HepG2 (cell line): ENCODE measurements around the gene FRMD1. TPM values are rescaled to one million over a fixed set of nuclear protein-coding genes. Genes with fewer than 3 reads are reported as not detected.

Experiments
- CBFB ChIP-seq: sonication (generic); formaldehyde crosslinking; IDR thresholded peaks from 2 replicates; pipeline ENCODE4 v1.4.0; 2020; ENCODE audit warnings: missing genetic modification reagents
- GFI1 ChIP-seq: sonication (generic); formaldehyde crosslinking; IDR thresholded peaks from 2 replicates; pipeline ENCODE4 v1.5.0; 2020; ENCODE audit warnings: missing genetic modification reagents, mild to moderate bottlenecking, borderline replicate concordance
- HNRNPLL ChIP-seq: fragments of 200-400 bp; formaldehyde crosslinking; IDR thresholded peaks from 2 replicates; pipeline ENCODE4 v1.6.1; 2017; ENCODE audit warnings: mild to moderate bottlenecking, low read depth, low read length; ENCODE audit not compliant: poor library complexity, severe bottlenecking
- SIX4 ChIP-seq: sonication (generic); formaldehyde crosslinking; IDR thresholded peaks from 2 replicates; pipeline ENCODE4 v1.4.0; 2020; ENCODE audit warnings: missing genetic modification reagents
- XRCC5 ChIP-seq: fragments of 200-400 bp; formaldehyde crosslinking; optimal IDR thresholded peaks from 2 replicates; pipeline ENCODE3; 2017; ENCODE audit warnings: mild to moderate bottlenecking, low read length
- ZBTB1 ChIP-seq: sonication (generic); formaldehyde crosslinking; IDR thresholded peaks from 2 replicates; pipeline ENCODE4 v1.4.0; 2020; ENCODE audit warnings: missing genetic modification reagents, borderline replicate concordance
- ZBTB7A ChIP-seq: sonication (generic); formaldehyde crosslinking; IDR thresholded peaks from 2 replicates; pipeline ENCODE4 v1.8.0; 2022; ENCODE audit warnings: mild to moderate bottlenecking, missing genetic modification reagents
- ZMYM4 ChIP-seq: sonication (generic); formaldehyde crosslinking; IDR thresholded peaks from 2 replicates; pipeline ENCODE4 v1.8.1; 2023; ENCODE audit warnings: mild to moderate bottlenecking, missing genetic modification reagents
- ZNF225 ChIP-seq: sonication (generic); formaldehyde crosslinking; IDR thresholded peaks from 2 replicates; pipeline ENCODE4 v1.4.0; 2020; ENCODE audit warnings: mild to moderate bottlenecking, missing genetic modification reagents
- ZNF260 ChIP-seq: sonication (generic); formaldehyde crosslinking; IDR thresholded peaks from 2 replicates; pipeline ENCODE4 v1.4.0; 2020; ENCODE audit warnings: missing genetic modification reagents, low read depth, mild to moderate bottlenecking, borderline replicate concordance
- polyA plus RNA-seq, 8 experiments: library from polyadenylated mRNA; depleted of rRNA in 3 of 8; stranded (reverse) in 7 of 8; unstranded in 1 of 8; fragments of >200 nt; fragmentation: Illumina TruSeq in 4 of 8; extraction: Trizol in 4 of 8; gene quantifications; 2 replicates each; pipeline versions ENCODE4 v1.2.1 to v1.2.3, GENCODE V29; 2011 to 2016; ENCODE audit warnings: low read depth in 4 of 8, missing spikeins in 1 of 8, mixed read lengths in 1 of 8; ENCODE audit not compliant: insufficient read depth in 1 of 8
- total RNA-seq, 5 experiments: library from RNA; depleted of rRNA; stranded (reverse); fragments of >200 nt; fragmentation: Illumina TruSeq; extraction: Trizol; gene quantifications; 2 replicates each; pipeline ENCODE4 v1.2.3, GENCODE V29; 2016; ENCODE audit warnings: low read depth in 1 of 5
- TF ChIP-seq, protein P1 (sequence below): sonication (generic); formaldehyde crosslinking; IDR thresholded peaks from 2 replicates; pipeline ENCODE4 v1.4.0; 2020; ENCODE audit warnings: missing genetic modification reagents
- TF ChIP-seq, protein P2 (sequence below): sonication (generic); formaldehyde crosslinking; IDR thresholded peaks from 2 replicates; pipeline ENCODE4 v1.5.0; 2020; ENCODE audit warnings: mild to moderate bottlenecking, missing genetic modification reagents, borderline replicate concordance
- TF ChIP-seq, protein P3 (sequence below): sonication (generic); formaldehyde crosslinking; IDR thresholded peaks from 2 replicates; pipeline ENCODE4 v1.5.1; 2020; ENCODE audit warnings: missing genetic modification reagents, mild to moderate bottlenecking, borderline replicate concordance

Gene FRMD1
- total and polyA plus RNA-seq, 2 of the 13 experiments (the other 11 are each of a cell fraction or from before 2014, with no cell fraction given): 0.01 TPM; not detected in 1

DNA sequence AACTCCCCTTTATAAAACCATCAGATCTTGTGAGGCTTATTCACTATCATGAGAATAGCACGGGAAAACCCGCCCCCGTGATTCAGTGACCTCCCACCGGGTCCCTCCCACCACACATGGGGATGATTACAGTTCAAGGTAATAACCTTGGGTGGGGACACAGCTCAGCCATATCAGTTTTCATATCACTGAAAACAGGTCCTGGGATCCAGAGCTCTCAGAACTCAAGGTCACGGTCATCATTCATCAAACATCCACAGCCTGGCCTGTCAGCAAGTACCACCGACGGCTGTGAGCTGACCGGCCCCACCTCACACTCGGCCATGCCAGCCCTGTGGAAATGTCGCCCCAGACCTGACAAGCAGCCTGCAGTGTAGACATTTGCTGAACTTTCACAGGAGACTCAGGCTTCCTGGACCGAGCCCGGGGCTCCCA lies 14.1 kb upstream of the FRMD1 start (continued):
- TF ChIP-seq, protein P1, sequence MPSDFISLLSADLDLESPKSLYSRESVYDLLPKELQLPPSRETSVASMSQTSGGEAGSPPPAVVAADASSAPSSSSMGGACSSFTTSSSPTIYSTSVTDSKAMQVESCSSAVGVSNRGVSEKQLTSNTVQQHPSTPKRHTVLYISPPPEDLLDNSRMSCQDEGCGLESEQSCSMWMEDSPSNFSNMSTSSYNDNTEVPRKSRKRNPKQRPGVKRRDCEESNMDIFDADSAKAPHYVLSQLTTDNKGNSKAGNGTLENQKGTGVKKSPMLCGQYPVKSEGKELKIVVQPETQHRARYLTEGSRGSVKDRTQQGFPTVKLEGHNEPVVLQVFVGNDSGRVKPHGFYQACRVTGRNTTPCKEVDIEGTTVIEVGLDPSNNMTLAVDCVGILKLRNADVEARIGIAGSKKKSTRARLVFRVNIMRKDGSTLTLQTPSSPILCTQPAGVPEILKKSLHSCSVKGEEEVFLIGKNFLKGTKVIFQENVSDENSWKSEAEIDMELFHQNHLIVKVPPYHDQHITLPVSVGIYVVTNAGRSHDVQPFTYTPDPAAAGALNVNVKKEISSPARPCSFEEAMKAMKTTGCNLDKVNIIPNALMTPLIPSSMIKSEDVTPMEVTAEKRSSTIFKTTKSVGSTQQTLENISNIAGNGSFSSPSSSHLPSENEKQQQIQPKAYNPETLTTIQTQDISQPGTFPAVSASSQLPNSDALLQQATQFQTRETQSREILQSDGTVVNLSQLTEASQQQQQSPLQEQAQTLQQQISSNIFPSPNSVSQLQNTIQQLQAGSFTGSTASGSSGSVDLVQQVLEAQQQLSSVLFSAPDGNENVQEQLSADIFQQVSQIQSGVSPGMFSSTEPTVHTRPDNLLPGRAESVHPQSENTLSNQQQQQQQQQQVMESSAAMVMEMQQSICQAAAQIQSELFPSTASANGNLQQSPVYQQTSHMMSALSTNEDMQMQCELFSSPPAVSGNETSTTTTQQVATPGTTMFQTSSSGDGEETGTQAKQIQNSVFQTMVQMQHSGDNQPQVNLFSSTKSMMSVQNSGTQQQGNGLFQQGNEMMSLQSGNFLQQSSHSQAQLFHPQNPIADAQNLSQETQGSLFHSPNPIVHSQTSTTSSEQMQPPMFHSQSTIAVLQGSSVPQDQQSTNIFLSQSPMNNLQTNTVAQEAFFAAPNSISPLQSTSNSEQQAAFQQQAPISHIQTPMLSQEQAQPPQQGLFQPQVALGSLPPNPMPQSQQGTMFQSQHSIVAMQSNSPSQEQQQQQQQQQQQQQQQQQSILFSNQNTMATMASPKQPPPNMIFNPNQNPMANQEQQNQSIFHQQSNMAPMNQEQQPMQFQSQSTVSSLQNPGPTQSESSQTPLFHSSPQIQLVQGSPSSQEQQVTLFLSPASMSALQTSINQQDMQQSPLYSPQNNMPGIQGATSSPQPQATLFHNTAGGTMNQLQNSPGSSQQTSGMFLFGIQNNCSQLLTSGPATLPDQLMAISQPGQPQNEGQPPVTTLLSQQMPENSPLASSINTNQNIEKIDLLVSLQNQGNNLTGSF (CRISPR knock-in tag): no peak
- TF ChIP-seq, protein P2, sequence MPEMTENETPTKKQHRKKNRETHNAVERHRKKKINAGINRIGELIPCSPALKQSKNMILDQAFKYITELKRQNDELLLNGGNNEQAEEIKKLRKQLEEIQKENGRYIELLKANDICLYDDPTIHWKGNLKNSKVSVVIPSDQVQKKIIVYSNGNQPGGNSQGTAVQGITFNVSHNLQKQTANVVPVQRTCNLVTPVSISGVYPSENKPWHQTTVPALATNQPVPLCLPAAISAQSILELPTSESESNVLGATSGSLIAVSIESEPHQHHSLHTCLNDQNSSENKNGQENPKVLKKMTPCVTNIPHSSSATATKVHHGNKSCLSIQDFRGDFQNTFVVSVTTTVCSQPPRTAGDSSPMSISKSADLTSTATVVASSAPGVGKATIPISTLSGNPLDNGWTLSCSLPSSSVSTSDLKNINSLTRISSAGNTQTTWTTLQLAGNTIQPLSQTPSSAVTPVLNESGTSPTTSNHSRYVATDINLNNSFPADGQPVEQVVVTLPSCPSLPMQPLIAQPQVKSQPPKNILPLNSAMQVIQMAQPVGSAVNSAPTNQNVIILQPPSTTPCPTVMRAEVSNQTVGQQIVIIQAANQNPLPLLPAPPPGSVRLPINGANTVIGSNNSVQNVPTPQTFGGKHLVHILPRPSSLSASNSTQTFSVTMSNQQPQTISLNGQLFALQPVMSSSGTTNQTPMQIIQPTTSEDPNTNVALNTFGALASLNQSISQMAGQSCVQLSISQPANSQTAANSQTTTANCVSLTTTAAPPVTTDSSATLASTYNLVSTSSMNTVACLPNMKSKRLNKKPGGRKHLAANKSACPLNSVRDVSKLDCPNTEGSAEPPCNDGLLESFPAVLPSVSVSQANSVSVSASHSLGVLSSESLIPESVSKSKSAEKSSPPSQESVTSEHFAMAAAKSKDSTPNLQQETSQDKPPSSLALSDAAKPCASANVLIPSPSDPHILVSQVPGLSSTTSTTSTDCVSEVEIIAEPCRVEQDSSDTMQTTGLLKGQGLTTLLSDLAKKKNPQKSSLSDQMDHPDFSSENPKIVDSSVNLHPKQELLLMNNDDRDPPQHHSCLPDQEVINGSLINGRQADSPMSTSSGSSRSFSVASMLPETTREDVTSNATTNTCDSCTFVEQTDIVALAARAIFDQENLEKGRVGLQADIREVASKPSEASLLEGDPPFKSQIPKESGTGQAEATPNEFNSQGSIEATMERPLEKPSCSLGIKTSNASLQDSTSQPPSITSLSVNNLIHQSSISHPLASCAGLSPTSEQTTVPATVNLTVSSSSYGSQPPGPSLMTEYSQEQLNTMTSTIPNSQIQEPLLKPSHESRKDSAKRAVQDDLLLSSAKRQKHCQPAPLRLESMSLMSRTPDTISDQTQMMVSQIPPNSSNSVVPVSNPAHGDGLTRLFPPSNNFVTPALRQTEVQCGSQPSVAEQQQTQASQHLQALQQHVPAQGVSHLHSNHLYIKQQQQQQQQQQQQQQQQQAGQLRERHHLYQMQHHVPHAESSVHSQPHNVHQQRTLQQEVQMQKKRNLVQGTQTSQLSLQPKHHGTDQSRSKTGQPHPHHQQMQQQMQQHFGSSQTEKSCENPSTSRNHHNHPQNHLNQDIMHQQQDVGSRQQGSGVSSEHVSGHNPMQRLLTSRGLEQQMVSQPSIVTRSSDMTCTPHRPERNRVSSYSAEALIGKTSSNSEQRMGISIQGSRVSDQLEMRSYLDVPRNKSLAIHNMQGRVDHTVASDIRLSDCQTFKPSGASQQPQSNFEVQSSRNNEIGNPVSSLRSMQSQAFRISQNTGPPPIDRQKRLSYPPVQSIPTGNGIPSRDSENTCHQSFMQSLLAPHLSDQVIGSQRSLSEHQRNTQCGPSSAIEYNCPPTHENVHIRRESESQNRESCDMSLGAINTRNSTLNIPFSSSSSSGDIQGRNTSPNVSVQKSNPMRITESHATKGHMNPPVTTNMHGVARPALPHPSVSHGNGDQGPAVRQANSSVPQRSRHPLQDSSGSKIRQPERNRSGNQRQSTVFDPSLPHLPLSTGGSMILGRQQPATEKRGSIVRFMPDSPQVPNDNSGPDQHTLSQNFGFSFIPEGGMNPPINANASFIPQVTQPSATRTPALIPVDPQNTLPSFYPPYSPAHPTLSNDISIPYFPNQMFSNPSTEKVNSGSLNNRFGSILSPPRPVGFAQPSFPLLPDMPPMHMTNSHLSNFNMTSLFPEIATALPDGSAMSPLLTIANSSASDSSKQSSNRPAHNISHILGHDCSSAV (CRISPR knock-in tag): no peak
- TF ChIP-seq HNRNPLL (no peak), XRCC5 (no peak), ZNF225 (CRISPR knock-in tag) (no peak), ZMYM4 (CRISPR knock-in tag) (peak; percentile 37; the same call in 1 of the 2 replicates), CBFB (CRISPR knock-in tag) (no peak), ZBTB1 (CRISPR knock-in tag) (no peak), ZBTB7A (CRISPR knock-in tag) (no peak), ZNF260 (CRISPR knock-in tag) (no peak), SIX4 (CRISPR knock-in tag) (no peak), GFI1 (CRISPR knock-in tag) (no peak)
- TF ChIP-seq, protein P3, sequence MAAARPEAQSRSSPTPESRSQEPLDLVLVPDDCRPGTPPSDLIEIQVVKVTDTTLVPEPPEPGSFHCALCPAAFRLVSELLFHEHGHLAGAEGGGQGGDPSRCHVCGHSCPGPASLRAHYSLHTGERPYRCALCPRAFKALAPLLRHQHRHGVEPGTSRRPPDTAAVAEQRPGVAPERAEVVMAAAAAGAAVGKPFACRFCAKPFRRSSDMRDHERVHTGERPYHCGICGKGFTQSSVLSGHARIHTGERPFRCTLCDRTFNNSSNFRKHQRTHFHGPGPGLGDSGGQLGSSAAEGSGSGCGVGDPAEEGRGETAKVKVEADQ (CRISPR knock-in tag): no peak
